Measurements from ENCODE around the gene RNF40. TPM values are rescaled to one million over a fixed set of nuclear protein-coding genes. Genes with fewer than 3 reads are reported as not detected.

RNF40 gene
- total and polyA plus RNA-seq, 4 donors, result 54.1 to 103 (median 79.0) TPM

DNA sequence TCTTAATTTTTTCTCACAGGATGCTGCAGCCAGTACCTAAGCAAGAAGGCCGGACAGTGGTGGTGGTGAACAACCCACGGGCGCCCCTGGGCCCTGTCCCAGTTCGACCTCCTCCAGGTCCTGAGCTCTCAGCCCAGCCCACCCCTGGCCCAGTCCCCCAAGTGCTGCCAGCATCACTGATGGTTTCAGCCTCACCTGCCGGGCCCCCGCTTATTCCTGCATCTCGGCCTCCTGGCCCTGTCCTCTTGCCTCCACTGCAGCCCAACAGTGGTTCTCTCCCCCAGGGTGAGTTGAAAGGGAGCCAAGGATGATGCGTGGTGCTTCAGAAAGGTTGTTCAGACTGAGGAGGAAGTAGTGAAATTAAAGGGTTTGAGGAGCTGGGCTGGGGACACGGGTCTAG is 41.4 kb upstream of the RNF40 start:
- TF ChIP-seq, protein P1, sequence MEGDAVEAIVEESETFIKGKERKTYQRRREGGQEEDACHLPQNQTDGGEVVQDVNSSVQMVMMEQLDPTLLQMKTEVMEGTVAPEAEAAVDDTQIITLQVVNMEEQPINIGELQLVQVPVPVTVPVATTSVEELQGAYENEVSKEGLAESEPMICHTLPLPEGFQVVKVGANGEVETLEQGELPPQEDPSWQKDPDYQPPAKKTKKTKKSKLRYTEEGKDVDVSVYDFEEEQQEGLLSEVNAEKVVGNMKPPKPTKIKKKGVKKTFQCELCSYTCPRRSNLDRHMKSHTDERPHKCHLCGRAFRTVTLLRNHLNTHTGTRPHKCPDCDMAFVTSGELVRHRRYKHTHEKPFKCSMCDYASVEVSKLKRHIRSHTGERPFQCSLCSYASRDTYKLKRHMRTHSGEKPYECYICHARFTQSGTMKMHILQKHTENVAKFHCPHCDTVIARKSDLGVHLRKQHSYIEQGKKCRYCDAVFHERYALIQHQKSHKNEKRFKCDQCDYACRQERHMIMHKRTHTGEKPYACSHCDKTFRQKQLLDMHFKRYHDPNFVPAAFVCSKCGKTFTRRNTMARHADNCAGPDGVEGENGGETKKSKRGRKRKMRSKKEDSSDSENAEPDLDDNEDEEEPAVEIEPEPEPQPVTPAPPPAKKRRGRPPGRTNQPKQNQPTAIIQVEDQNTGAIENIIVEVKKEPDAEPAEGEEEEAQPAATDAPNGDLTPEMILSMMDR (IDR thresholded peaks at IDR 0.05; ENCODE audit: control extremely low read depth, extremely low read depth), result no peak
- no peaks in the 10 kb centered on the region for H3K27me3 ChIP-seq (ENCODE audit: control insufficient read depth in 3 of 3, insufficient read depth in 3 of 3, low read length in 2 of 3)
- no peaks in the 10 kb centered on the region for H3K9me3 ChIP-seq (ENCODE audit: control insufficient read depth in 4 of 4, insufficient read depth in 3 of 4, low read length in 3 of 4)
- WGBS, 2 donors, result 83 to 85% methylated on average over 9 of the region's 9 CpGs
- peaks cover 50 to 77% (median 65%) of the 10 kb centered on the region in 4 donors for H3K36me3 ChIP-seq (ENCODE audit: control insufficient read depth in 4 of 4, insufficient read depth in 4 of 4, low read length in 4 of 4)
- no peaks in the 10 kb centered on the region for H3K4me1 ChIP-seq (ENCODE audit: control insufficient read depth in 5 of 5, insufficient read depth in 5 of 5, low read length in 5 of 5)
- no peak overlapping the region for H3K27ac ChIP-seq (ENCODE audit: low read depth in 1 of 2, low read length in 1 of 2)
- DNase-seq (no peak), ATAC-seq (ENCODE audit: insufficient read depth, low FRiP score) (no peak)
- no peak overlapping the region for H3K9ac ChIP-seq (ENCODE audit: insufficient read depth in 1 of 2, low read length in 2 of 2)
- H3K4me3 ChIP-seq, result no peak overlapping the region

DNA sequence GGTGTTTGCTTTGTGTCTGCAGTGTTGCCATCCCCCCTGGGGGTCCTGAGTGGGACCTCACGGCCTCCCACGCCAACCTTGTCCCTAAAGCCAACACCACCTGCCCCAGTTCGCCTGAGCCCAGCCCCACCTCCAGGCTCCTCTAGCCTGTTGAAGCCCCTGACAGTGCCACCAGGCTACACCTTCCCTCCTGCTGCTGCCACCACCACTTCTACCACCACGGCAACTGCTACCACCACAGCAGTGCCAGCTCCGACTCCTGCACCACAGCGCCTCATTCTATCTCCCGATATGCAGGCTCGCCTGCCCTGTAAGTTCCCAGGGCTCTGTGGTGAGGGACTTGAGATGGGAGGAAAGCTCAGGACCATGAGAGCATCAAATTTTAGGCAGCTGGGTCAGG is 41.0 kb upstream of the RNF40 start:
- no peaks in the 10 kb centered on the region for H3K4me1 ChIP-seq (ENCODE audit: control insufficient read depth in 5 of 5, insufficient read depth in 5 of 5, low read length in 5 of 5)
- no peak overlapping the region for H3K27ac ChIP-seq (ENCODE audit: low read depth in 1 of 2, low read length in 1 of 2)
- TF ChIP-seq, protein P1 (IDR thresholded peaks at IDR 0.05; ENCODE audit: control extremely low read depth, extremely low read depth), result no peak
- no peak overlapping the region for H3K4me3 ChIP-seq
- H3K9me3 ChIP-seq (ENCODE audit: control insufficient read depth in 4 of 4, insufficient read depth in 3 of 4, low read length in 3 of 4), result no peaks in the 10 kb centered on the region
- no peaks in the 10 kb centered on the region for H3K27me3 ChIP-seq (ENCODE audit: control insufficient read depth in 3 of 3, insufficient read depth in 3 of 3, low read length in 2 of 3)
- no peak overlapping the region for H3K9ac ChIP-seq (ENCODE audit: insufficient read depth in 1 of 2, low read length in 2 of 2)
- peaks cover 48 to 74% (median 60%) of the 10 kb centered on the region in 4 donors for H3K36me3 ChIP-seq (ENCODE audit: control insufficient read depth in 4 of 4, insufficient read depth in 4 of 4, low read length in 4 of 4)
- ATAC-seq (ENCODE audit: insufficient read depth, low FRiP score) (no peak), DNase-seq (no peak)
- 96 to 99% methylated on average over 8 of the region's 8 CpGs for WGBS, 2 donors

DNA sequence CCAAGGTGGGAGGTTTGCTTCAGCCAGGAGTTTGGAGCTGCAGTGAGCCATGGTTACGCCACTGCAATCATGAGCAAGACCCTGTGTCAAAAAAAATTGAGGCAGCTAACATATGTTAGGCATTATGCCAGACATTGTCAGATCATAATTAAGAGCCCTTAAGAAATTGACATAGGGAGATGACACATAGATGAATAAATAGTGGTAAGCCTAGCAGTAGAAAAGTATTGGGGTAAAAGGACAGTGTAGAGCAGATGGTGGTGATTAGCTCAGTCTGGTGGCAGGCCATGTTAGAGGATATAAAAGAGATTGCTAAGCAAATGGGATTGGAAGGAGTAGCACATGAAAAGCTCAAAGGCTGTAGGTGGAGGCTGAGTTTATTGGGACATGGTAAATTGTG is 40.5 kb upstream of the RNF40 start:
- Histone ChIP-seq H3K27me3 (ENCODE audit: control insufficient read depth in 3 of 3, insufficient read depth in 3 of 3, low read length in 2 of 3) (no peaks in the 10 kb centered on the region), H3K4me1 (ENCODE audit: control insufficient read depth in 5 of 5, insufficient read depth in 5 of 5, low read length in 5 of 5) (no peaks in the 10 kb centered on the region), H3K9ac (ENCODE audit: insufficient read depth in 1 of 2, low read length in 2 of 2) (no peak overlapping the region), H3K9me3 (ENCODE audit: control insufficient read depth in 4 of 4, insufficient read depth in 3 of 4, low read length in 3 of 4) (no peaks in the 10 kb centered on the region), H3K27ac (ENCODE audit: low read depth in 1 of 2, low read length in 1 of 2) (no peak overlapping the region), H3K36me3 (ENCODE audit: control insufficient read depth in 4 of 4, insufficient read depth in 4 of 4, low read length in 4 of 4) (peaks cover 45 to 71% (median 56%) of the 10 kb centered on the region in 4 donors), H3K4me3 (no peak overlapping the region)
- DNase-seq (no peak), ATAC-seq (ENCODE audit: insufficient read depth, low FRiP score) (no peak)
- TF ChIP-seq, protein P1 (IDR thresholded peaks at IDR 0.05; ENCODE audit: control extremely low read depth, extremely low read depth), result no peak
- WGBS, 2 donors, result 97 to 100% methylated on average over 1 of the region's 1 CpG

DNA sequence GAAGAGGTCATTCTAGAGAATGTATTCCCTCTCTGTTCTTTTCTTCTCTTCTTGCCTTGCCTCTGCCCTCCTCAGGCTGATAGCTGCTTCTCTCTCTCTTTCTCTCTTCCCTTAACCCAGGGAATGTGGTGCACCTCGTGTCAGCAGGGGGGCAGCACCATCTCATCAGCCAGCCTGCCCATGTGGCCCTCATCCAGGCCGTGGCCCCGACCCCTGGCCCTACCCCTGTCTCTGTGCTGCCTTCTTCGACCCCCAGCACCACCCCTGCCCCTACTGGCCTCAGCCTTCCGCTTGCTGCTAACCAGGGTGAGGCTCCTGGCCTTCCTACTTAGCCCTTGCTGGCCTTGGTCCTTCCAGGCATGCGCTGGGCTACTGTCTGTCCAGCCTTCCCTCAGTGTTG is 39.7 kb upstream of the RNF40 start:
- Histone ChIP-seq H3K36me3 (ENCODE audit: control insufficient read depth in 4 of 4, insufficient read depth in 4 of 4, low read length in 4 of 4) (peaks cover 39 to 69% (median 56%) of the 10 kb centered on the region in 4 donors), H3K27me3 (ENCODE audit: control insufficient read depth in 3 of 3, insufficient read depth in 3 of 3, low read length in 2 of 3) (no peaks in the 10 kb centered on the region), H3K9ac (ENCODE audit: insufficient read depth in 1 of 2, low read length in 2 of 2) (no peak overlapping the region), H3K27ac (ENCODE audit: low read depth in 1 of 2, low read length in 1 of 2) (no peak overlapping the region), H3K4me3 (no peak overlapping the region), H3K9me3 (ENCODE audit: control insufficient read depth in 4 of 4, insufficient read depth in 3 of 4, low read length in 3 of 4) (no peaks in the 10 kb centered on the region), H3K4me1 (ENCODE audit: control insufficient read depth in 5 of 5, insufficient read depth in 5 of 5, low read length in 5 of 5) (no peaks in the 10 kb centered on the region)
- WGBS, 2 donors, result 82 to 83% methylated on average over 6 of the region's 6 CpGs
- TF ChIP-seq, protein P1 (IDR thresholded peaks at IDR 0.05; ENCODE audit: control extremely low read depth, extremely low read depth), result no peak
- DNase-seq, result no peak
- ATAC-seq (ENCODE audit: insufficient read depth, low FRiP score), result no peak
